ENCODE data around the gene THSD7A. TPM values are rescaled to one million over a fixed set of nuclear protein-coding genes. Genes with fewer than 3 reads are reported as not detected.

Gene THSD7A
- total RNA-seq, 1 experiment from 2014 or later: 5.9 TPM

DNA sequence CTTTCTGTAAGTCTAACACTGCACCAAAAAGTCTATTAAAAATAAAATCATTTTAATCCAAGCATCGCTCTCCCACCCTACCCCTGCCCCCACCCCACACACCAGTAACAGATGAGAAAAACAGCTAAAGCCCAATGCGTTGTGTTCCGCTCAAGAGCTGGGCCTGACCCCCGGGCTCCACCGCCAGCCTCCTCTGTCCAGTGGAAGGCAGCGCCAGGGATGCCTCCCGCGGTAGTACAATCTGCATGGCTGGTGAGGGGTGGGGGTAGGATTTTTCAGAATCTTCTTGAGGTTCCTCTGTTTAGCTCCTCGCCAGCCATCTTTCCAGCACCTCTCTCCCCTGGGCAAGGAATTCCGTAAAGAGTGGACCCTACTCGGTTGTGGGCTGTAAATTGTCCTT lies 12.1 kb downstream of the THSD7A start:
- H3K4me3 Mint-ChIP-seq (ENCODE audit: low read depth, unreplicated experiment): no peak overlapping the region
- TF ChIP-seq, protein P1, sequence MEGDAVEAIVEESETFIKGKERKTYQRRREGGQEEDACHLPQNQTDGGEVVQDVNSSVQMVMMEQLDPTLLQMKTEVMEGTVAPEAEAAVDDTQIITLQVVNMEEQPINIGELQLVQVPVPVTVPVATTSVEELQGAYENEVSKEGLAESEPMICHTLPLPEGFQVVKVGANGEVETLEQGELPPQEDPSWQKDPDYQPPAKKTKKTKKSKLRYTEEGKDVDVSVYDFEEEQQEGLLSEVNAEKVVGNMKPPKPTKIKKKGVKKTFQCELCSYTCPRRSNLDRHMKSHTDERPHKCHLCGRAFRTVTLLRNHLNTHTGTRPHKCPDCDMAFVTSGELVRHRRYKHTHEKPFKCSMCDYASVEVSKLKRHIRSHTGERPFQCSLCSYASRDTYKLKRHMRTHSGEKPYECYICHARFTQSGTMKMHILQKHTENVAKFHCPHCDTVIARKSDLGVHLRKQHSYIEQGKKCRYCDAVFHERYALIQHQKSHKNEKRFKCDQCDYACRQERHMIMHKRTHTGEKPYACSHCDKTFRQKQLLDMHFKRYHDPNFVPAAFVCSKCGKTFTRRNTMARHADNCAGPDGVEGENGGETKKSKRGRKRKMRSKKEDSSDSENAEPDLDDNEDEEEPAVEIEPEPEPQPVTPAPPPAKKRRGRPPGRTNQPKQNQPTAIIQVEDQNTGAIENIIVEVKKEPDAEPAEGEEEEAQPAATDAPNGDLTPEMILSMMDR (IDR thresholded peaks at IDR 0.05; ENCODE audit: unreplicated experiment): no peak
- no TSS peak for BruUV-seq (replicated peaks)
- no peak overlapping the region for H3K27ac Mint-ChIP-seq (ENCODE audit: unreplicated experiment)
- intact Hi-C loops (cut with micrococcal nuclease; ENCODE audit: unreplicated experiment): no loop called here
- DNase-seq: no peak
- H3K36me3 Mint-ChIP-seq (ENCODE audit: insufficient read depth, unreplicated experiment): no peaks in the 10 kb centered on the region
- CTCF ChIA-PET: no interaction called here
- H3K9me3 Mint-ChIP-seq (ENCODE audit: low read depth, unreplicated experiment): peaks cover 2% of the 10 kb centered on the region
- no peaks in the 10 kb centered on the region for H3K4me1 Mint-ChIP-seq (ENCODE audit: low read depth, unreplicated experiment)
- H3K27me3 Mint-ChIP-seq (ENCODE audit: unreplicated experiment): no peaks in the 10 kb centered on the region

DNA sequence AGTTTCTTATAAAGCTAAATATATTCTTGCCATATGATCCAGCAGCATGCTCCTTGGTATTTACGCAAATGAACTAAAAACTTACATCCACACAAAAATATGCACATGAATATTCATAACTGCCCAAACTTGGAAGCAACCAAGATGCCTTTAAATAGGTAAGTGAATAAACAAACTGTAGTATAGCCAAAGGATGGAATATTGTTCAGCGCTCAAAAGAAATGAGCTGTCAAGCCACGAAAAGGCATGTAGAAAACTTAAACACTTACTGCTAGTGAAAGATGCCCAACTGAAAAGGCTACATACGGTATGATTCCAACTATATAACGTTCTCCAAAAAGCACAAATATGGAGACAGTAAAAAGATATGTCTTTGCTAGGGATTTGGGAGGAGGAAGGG lies 12.7 kb downstream of the THSD7A start:
- H3K36me3 Mint-ChIP-seq (ENCODE audit: insufficient read depth, unreplicated experiment): no peaks in the 10 kb centered on the region
- TF ChIP-seq, protein P1 (IDR thresholded peaks at IDR 0.05; ENCODE audit: unreplicated experiment): no peak
- no peak for DNase-seq
- H3K4me1 Mint-ChIP-seq (ENCODE audit: low read depth, unreplicated experiment): no peaks in the 10 kb centered on the region
- no TSS peak for BruUV-seq (replicated peaks)
- CTCF ChIA-PET: interaction anchor here (1.7 kb wide), 1 partner anchor 9 kb away, joined by 4 read pairs; no protein-coding TSS in a partner anchor
- peaks cover 2% of the 10 kb centered on the region for H3K9me3 Mint-ChIP-seq (ENCODE audit: low read depth, unreplicated experiment)
- no peaks in the 10 kb centered on the region for H3K27me3 Mint-ChIP-seq (ENCODE audit: unreplicated experiment)
- H3K27ac Mint-ChIP-seq (ENCODE audit: unreplicated experiment): no peak overlapping the region
- H3K4me3 Mint-ChIP-seq (ENCODE audit: low read depth, unreplicated experiment): no peak overlapping the region
- intact Hi-C loops (cut with micrococcal nuclease; ENCODE audit: unreplicated experiment): no loop called here

DNA sequence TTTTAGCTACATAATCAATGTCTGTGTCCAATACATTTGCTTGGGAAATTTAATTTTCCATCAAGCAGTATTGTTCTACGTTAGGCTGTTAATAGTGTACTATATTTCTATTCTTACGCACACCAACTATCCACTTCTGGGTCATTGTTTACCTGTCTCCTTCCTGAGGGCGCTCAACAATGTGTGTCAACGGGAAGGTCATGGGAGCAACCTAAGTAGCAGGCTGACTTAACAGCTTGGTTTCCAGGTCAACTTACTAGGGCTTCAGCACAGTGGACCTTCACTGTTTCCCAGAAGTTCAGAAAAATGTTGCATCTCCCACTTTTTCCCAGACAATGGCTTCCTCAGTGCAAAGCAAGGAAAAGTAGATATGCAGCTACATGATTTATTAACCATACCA lies 13.7 kb downstream of the THSD7A start:
- Mint-ChIP-seq H3K27me3 (ENCODE audit: unreplicated experiment) (no peaks in the 10 kb centered on the region), H3K9me3 (ENCODE audit: low read depth, unreplicated experiment) (peaks cover 2% of the 10 kb centered on the region), H3K4me1 (ENCODE audit: low read depth, unreplicated experiment) (no peaks in the 10 kb centered on the region), H3K4me3 (ENCODE audit: low read depth, unreplicated experiment) (no peak overlapping the region), H3K36me3 (ENCODE audit: insufficient read depth, unreplicated experiment) (no peaks in the 10 kb centered on the region), H3K27ac (ENCODE audit: unreplicated experiment) (no peak overlapping the region)
- CTCF ChIA-PET: interaction anchor here (1.7 kb wide), 1 partner anchor 8 kb away, joined by 4 read pairs; no protein-coding TSS in a partner anchor
- DNase-seq: no peak
- no TSS peak for BruUV-seq (replicated peaks)
- intact Hi-C loops (cut with micrococcal nuclease; ENCODE audit: unreplicated experiment): no loop called here
- TF ChIP-seq, protein P1 (IDR thresholded peaks at IDR 0.05; ENCODE audit: unreplicated experiment): no peak

DNA sequence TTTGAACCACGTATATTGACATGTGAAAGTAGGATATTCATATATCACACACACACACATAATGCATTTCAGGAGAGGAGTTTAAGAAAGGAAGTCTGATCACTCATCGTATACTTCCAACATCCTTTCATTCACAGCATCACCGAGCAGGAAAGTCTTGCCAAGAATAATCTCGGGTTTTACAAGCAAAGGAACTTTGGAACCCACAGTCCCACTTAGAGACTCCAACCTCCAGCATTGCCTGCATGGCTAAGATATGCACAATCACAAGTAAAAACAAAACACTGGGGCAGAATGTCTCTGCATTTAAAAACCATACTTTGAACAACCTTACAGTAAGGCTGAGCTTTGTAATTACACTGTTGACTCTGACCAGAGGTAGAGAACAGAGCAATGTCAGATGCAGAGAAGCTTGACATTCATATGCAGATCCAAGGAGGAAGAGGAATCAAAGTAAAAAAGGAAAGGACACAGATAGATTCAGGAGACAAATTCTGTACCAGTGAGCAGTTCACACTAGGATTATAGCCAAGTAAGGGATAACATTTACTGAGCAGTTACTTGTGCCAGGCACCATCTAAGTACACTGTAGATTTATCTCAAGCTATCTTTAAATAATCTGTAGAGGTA lies 14.8 kb downstream of the THSD7A start:
- H3K4me1 Mint-ChIP-seq (ENCODE audit: low read depth, unreplicated experiment): no peaks in the 10 kb centered on the region
- intact Hi-C loops (cut with micrococcal nuclease; ENCODE audit: unreplicated experiment): no loop called here
- TF ChIP-seq, protein P1 (IDR thresholded peaks at IDR 0.05; ENCODE audit: unreplicated experiment): no peak
- H3K36me3 Mint-ChIP-seq (ENCODE audit: insufficient read depth, unreplicated experiment): no peaks in the 10 kb centered on the region
- no peak overlapping the region for H3K4me3 Mint-ChIP-seq (ENCODE audit: low read depth, unreplicated experiment)
- no peaks in the 10 kb centered on the region for H3K27me3 Mint-ChIP-seq (ENCODE audit: unreplicated experiment)
- CTCF ChIA-PET: interaction anchor here (1.7 kb wide), 1 partner anchor 7 kb away, joined by 4 read pairs; no protein-coding TSS in a partner anchor
- no peak for DNase-seq
- H3K27ac Mint-ChIP-seq (ENCODE audit: unreplicated experiment): no peak overlapping the region
- H3K9me3 Mint-ChIP-seq (ENCODE audit: low read depth, unreplicated experiment): peaks cover 2% of the 10 kb centered on the region
- BruUV-seq (replicated peaks): no TSS peak

Measured in Calu3 (cell line).